ENCODE data around the gene FSTL5. TPM values are rescaled to one million over a fixed set of nuclear protein-coding genes. Genes with fewer than 3 reads are reported as not detected.

The FSTL5 gene
- total RNA-seq, 2 experiments from 2014 or later = not detected

- no peaks in the 10 kb centered on the region for H3K9me3 Mint-ChIP-seq (ENCODE audit: insufficient read depth)
- H3K4me3 Mint-ChIP-seq = no peak overlapping the region
- no peak for DNase-seq
- H3K27ac Mint-ChIP-seq = no peak overlapping the region
- H3K36me3 Mint-ChIP-seq (ENCODE audit: low read depth) = no peaks in the 10 kb centered on the region
- no peaks in the 10 kb centered on the region for H3K4me1 Mint-ChIP-seq (ENCODE audit: low read depth)
- ChIA-PET CTCF (no interaction called here), POLR2A (no interaction called here)
- H3K27me3 Mint-ChIP-seq (ENCODE audit: low read depth) = no peaks in the 10 kb centered on the region
- no peak for ATAC-seq
These were observed 294.3 kb downstream of the FSTL5 start for GRCh38 chr4:161869511-161869910.

GRCh38 chr4:161856711-161857326 lies 307.0 kb downstream of the FSTL5 start:
- DNase-seq (no peak), ATAC-seq (no peak)
- CTCF ChIA-PET = no interaction called here
- no peaks in the 10 kb centered on the region for H3K36me3 Mint-ChIP-seq (ENCODE audit: low read depth)
- no peaks in the 10 kb centered on the region for H3K27me3 Mint-ChIP-seq (ENCODE audit: low read depth)
- H3K27ac Mint-ChIP-seq = no peak overlapping the region
- H3K4me1 Mint-ChIP-seq (ENCODE audit: low read depth) = no peaks in the 10 kb centered on the region
- peaks cover 3% of the 10 kb centered on the region for H3K9me3 Mint-ChIP-seq (ENCODE audit: insufficient read depth)
- H3K4me3 Mint-ChIP-seq = no peak overlapping the region
- POLR2A ChIA-PET = no interaction called here

GRCh38 chr4:161850631-161851030 lies 313.2 kb downstream of the FSTL5 start:
- Mint-ChIP-seq H3K4me1 (ENCODE audit: low read depth) (no peaks in the 10 kb centered on the region), H3K36me3 (ENCODE audit: low read depth) (no peaks in the 10 kb centered on the region), H3K27me3 (ENCODE audit: low read depth) (no peaks in the 10 kb centered on the region), H3K9me3 (ENCODE audit: insufficient read depth) (no peaks in the 10 kb centered on the region), H3K27ac (no peak overlapping the region), H3K4me3 (no peak overlapping the region)
- ATAC-seq = no peak
- CTCF ChIA-PET = no interaction called here
- DNase-seq = no peak
- POLR2A ChIA-PET = no interaction called here

- DNase-seq = no peak
- Mint-ChIP-seq H3K27ac (no peak overlapping the region), H3K27me3 (ENCODE audit: low read depth) (no peaks in the 10 kb centered on the region), H3K4me1 (ENCODE audit: low read depth) (no peaks in the 10 kb centered on the region), H3K4me3 (no peak overlapping the region), H3K9me3 (ENCODE audit: insufficient read depth) (no peaks in the 10 kb centered on the region), H3K36me3 (ENCODE audit: low read depth) (no peaks in the 10 kb centered on the region)
- ChIA-PET CTCF (no interaction called here), POLR2A (no interaction called here)
- no peak for ATAC-seq
These were observed 322.0 kb downstream of the FSTL5 start for GRCh38 chr4:161841759-161842158.

GRCh38 chr4:161829591-161829990 lies 334.2 kb downstream of the FSTL5 start:
- Mint-ChIP-seq H3K9me3 (ENCODE audit: insufficient read depth) (peaks cover 3% of the 10 kb centered on the region), H3K4me1 (ENCODE audit: low read depth) (no peaks in the 10 kb centered on the region), H3K27me3 (ENCODE audit: low read depth) (no peaks in the 10 kb centered on the region), H3K27ac (no peak overlapping the region), H3K4me3 (no peak overlapping the region), H3K36me3 (ENCODE audit: low read depth) (no peaks in the 10 kb centered on the region)
- POLR2A ChIA-PET = no interaction called here
- DNase-seq (no peak), ATAC-seq (no peak)
- CTCF ChIA-PET = no interaction called here

GRCh38 chr4:161828061-161828460 lies 335.7 kb downstream of the FSTL5 start:
- ChIA-PET CTCF (no interaction called here), POLR2A (no interaction called here)
- no peak for ATAC-seq
- no peaks in the 10 kb centered on the region for H3K27me3 Mint-ChIP-seq (ENCODE audit: low read depth)
- H3K4me3 Mint-ChIP-seq = no peak overlapping the region
- H3K4me1 Mint-ChIP-seq (ENCODE audit: low read depth) = no peaks in the 10 kb centered on the region
- H3K9me3 Mint-ChIP-seq (ENCODE audit: insufficient read depth) = peaks cover 3% of the 10 kb centered on the region
- no peaks in the 10 kb centered on the region for H3K36me3 Mint-ChIP-seq (ENCODE audit: low read depth)
- DNase-seq = no peak
- H3K27ac Mint-ChIP-seq = no peak overlapping the region

GRCh38 chr4:161827013-161827412 lies 336.8 kb downstream of the FSTL5 start:
- Mint-ChIP-seq H3K36me3 (ENCODE audit: low read depth) (no peaks in the 10 kb centered on the region), H3K27ac (no peak overlapping the region), H3K27me3 (ENCODE audit: low read depth) (no peaks in the 10 kb centered on the region), H3K9me3 (ENCODE audit: insufficient read depth) (peaks cover 3% of the 10 kb centered on the region), H3K4me1 (ENCODE audit: low read depth) (no peaks in the 10 kb centered on the region), H3K4me3 (no peak overlapping the region)
- ChIA-PET CTCF (no interaction called here), POLR2A (no interaction called here)
- ATAC-seq (no peak), DNase-seq (no peak)

- Mint-ChIP-seq H3K4me1 (ENCODE audit: low read depth) (no peaks in the 10 kb centered on the region), H3K27ac (no peak overlapping the region), H3K9me3 (ENCODE audit: insufficient read depth) (peaks cover 3% of the 10 kb centered on the region), H3K27me3 (ENCODE audit: low read depth) (no peaks in the 10 kb centered on the region), H3K4me3 (no peak overlapping the region), H3K36me3 (ENCODE audit: low read depth) (no peaks in the 10 kb centered on the region)
- CTCF ChIA-PET = no interaction called here
- ATAC-seq = no peak
- no peak for DNase-seq
- POLR2A ChIA-PET = no interaction called here
These were observed 340.4 kb downstream of the FSTL5 start for GRCh38 chr4:161823450-161823849.

GRCh38 chr4:161822174-161822573 lies 341.6 kb downstream of the FSTL5 start:
- Mint-ChIP-seq H3K27me3 (ENCODE audit: low read depth) (no peaks in the 10 kb centered on the region), H3K36me3 (ENCODE audit: low read depth) (no peaks in the 10 kb centered on the region), H3K4me3 (no peak overlapping the region), H3K9me3 (ENCODE audit: insufficient read depth) (peaks cover 3% of the 10 kb centered on the region), H3K4me1 (ENCODE audit: low read depth) (no peaks in the 10 kb centered on the region), H3K27ac (no peak overlapping the region)
- CTCF ChIA-PET = no interaction called here
- no peak for DNase-seq
- no peak for ATAC-seq
- POLR2A ChIA-PET = no interaction called here

GRCh38 chr4:161817914-161818313 lies 345.9 kb downstream of the FSTL5 start:
- DNase-seq (no peak), ATAC-seq (no peak)
- Mint-ChIP-seq H3K9me3 (ENCODE audit: insufficient read depth) (no peaks in the 10 kb centered on the region), H3K4me3 (no peak overlapping the region), H3K36me3 (ENCODE audit: low read depth) (no peaks in the 10 kb centered on the region), H3K4me1 (ENCODE audit: low read depth) (no peaks in the 10 kb centered on the region), H3K27me3 (ENCODE audit: low read depth) (no peaks in the 10 kb centered on the region), H3K27ac (no peak overlapping the region)
- ChIA-PET CTCF (no interaction called here), POLR2A (no interaction called here)

- no peak overlapping the region for H3K27ac Mint-ChIP-seq
- H3K27me3 Mint-ChIP-seq (ENCODE audit: low read depth) = no peaks in the 10 kb centered on the region
- CTCF ChIA-PET = no interaction called here
- no peaks in the 10 kb centered on the region for H3K4me1 Mint-ChIP-seq (ENCODE audit: low read depth)
- no peak overlapping the region for H3K4me3 Mint-ChIP-seq
- no peaks in the 10 kb centered on the region for H3K9me3 Mint-ChIP-seq (ENCODE audit: insufficient read depth)
- H3K36me3 Mint-ChIP-seq (ENCODE audit: low read depth) = no peaks in the 10 kb centered on the region
- no peak for ATAC-seq
- no peak for DNase-seq
- POLR2A ChIA-PET = no interaction called here
These were observed 346.8 kb downstream of the FSTL5 start for GRCh38 chr4:161816958-161817357.

- no peaks in the 10 kb centered on the region for H3K36me3 Mint-ChIP-seq (ENCODE audit: low read depth)
- no peaks in the 10 kb centered on the region for H3K27me3 Mint-ChIP-seq (ENCODE audit: low read depth)
- no peaks in the 10 kb centered on the region for H3K9me3 Mint-ChIP-seq (ENCODE audit: insufficient read depth)
- H3K4me3 Mint-ChIP-seq = no peak overlapping the region
- H3K4me1 Mint-ChIP-seq (ENCODE audit: low read depth) = no peaks in the 10 kb centered on the region
- no peak for ATAC-seq
- ChIA-PET POLR2A (no interaction called here), CTCF (no interaction called here)
- no peak for DNase-seq
- no peak overlapping the region for H3K27ac Mint-ChIP-seq
These were observed 348.0 kb downstream of the FSTL5 start for GRCh38 chr4:161815841-161816240.

GRCh38 chr4:161813889-161814288 lies 349.9 kb downstream of the FSTL5 start:
- H3K27me3 Mint-ChIP-seq (ENCODE audit: low read depth) = no peaks in the 10 kb centered on the region
- POLR2A ChIA-PET = no interaction called here
- DNase-seq (no peak), ATAC-seq (no peak)
- no peak overlapping the region for H3K4me3 Mint-ChIP-seq
- no peak overlapping the region for H3K27ac Mint-ChIP-seq
- CTCF ChIA-PET = no interaction called here
- no peaks in the 10 kb centered on the region for H3K4me1 Mint-ChIP-seq (ENCODE audit: low read depth)
- no peaks in the 10 kb centered on the region for H3K9me3 Mint-ChIP-seq (ENCODE audit: insufficient read depth)
- H3K36me3 Mint-ChIP-seq (ENCODE audit: low read depth) = no peaks in the 10 kb centered on the region
